Activated T-helper 1 cell treated with anti-CD3 and anti-CD28 coated beads, Interleukin-2, amount 50 U/mL, for 16 hours (primary cell): ENCODE data around the gene IFITM10.

Experiments used
- DNase-seq, 2 donors: peaks; one replicate each; pipeline ENCODE4 v3.0.0-alpha.2; 2020; ENCODE audit warnings: low read depth in 1 of 2, low spot score in 1 of 2

The IFITM10 gene

GRCh38 chr11:1750481-1750839 lies at the start of gene IFITM10:
Gene IFITM10 (minus strand): TSS chr11:1750595. CDS start chr11:1750442, 153 bp downstream.
- no peak for DNase-seq

- DNase-seq = no peak
Observed at GRCh38 chr11:1797391-1798125, 47.2 kb upstream of the IFITM10 start.

GRCh38 chr11:1796413-1797011 lies 46.1 kb upstream of the IFITM10 start:
- no peak for DNase-seq

GRCh38 chr11:1793081-1793480 lies 42.7 kb upstream of the IFITM10 start:
- no peak for DNase-seq

GRCh38 chr11:1792461-1792860 lies 42.1 kb upstream of the IFITM10 start:
- DNase-seq = no peak

- DNase-seq = no peak
Observed at GRCh38 chr11:1791912-1792311, 41.5 kb upstream of the IFITM10 start.

GRCh38 chr11:1786466-1786865 lies 36.1 kb upstream of the IFITM10 start:
- no peak for DNase-seq

GRCh38 chr11:1785749-1786413 lies 35.5 kb upstream of the IFITM10 start:
- DNase-seq = no peak

- no peak for DNase-seq
Observed at GRCh38 chr11:1784761-1785650, 34.6 kb upstream of the IFITM10 start.

- DNase-seq = no peak
Observed at GRCh38 chr11:1783725-1784529, 33.5 kb upstream of the IFITM10 start.

- DNase-seq = no peak
Observed at GRCh38 chr11:1782831-1783724, 32.7 kb upstream of the IFITM10 start.

- no peak for DNase-seq
Observed at GRCh38 chr11:1782031-1782590, 31.7 kb upstream of the IFITM10 start.

- no peak for DNase-seq
Observed at GRCh38 chr11:1781593-1781975, 31.2 kb upstream of the IFITM10 start.

- no peak for DNase-seq
Observed at GRCh38 chr11:1780700-1781592, 30.6 kb upstream of the IFITM10 start.

- no peak for DNase-seq
Observed at GRCh38 chr11:1779806-1780699, 29.7 kb upstream of the IFITM10 start.

- no peak for DNase-seq
Observed at GRCh38 chr11:1779034-1779805, 28.8 kb upstream of the IFITM10 start.
